T-helper 22 cell (primary cell): ENCODE results near the gene IVL.

Experiments
- DNase-seq: peaks from one replicate; pipeline ENCODE4 v3.0.0-alpha.2; 2020; ENCODE audit warnings: low read depth

Gene IVL

GRCh38 chr1:152886758-152887409 is 21.5 kb upstream of the IVL start:
- no peak for DNase-seq

DNA sequence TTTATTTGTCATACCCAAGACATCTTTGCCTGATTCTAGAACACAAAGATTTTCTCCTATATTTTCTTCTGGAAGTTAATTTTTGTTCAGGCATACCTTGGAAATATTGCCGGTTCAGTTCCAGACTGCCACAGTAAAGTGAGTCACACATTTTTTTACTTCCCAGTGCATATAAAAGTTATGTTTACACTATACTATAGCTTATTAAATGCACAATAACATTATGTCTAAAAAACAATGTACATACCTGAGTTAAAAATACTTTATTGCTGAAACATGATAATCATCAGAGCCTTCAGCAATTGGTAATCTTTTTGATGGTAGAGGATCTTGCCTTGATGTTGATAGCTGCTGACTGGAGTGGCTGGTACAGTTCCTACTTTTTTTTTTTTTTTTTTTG is 20.2 kb upstream of the IVL start:
- no peak for DNase-seq

DNA sequence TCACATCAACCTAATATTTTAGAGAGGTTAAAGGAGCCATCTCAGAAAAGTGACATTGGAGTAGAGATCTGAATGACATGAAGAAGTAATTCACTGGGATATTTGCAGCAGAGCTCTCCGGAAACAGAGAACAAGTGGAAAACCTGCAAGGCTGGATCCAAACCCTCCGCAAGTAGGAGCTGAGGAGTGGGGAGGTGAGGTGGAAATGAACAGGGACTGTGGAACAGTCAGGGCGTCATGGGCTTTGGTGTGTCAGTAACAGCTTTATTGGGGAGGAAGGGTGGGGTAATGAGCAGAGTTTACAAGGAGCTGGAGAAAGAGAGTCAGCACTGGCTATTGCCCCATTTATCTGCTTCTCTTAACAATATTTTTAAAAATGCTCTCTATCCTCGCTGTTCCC is 9.3 kb upstream of the IVL start:
- no peak for DNase-seq

- no peak for DNase-seq
Observed at GRCh38 chr1:152899883-152900282, 8.5 kb upstream of the IVL start.

DNA sequence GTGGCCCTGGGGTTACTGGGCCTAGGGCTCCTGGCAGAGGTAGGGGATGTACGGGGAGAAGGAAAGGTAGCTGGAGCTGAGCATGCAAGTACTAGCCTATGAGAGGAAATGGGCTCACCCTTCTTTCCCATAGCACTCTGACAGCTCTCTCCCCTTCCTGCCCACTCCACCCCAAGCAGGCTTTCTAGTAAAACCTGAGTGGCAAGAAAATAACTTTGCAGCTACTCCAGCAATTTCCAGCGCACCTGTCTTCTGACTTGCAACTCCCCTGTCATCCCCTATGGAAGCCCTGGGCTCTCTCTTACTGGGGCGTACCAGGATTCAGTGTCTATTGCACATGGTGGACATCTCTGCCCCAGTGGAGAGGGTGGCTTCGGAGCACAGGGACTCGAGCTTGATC is 6.7 kb upstream of the IVL start:
- DNase-seq = no peak

DNA sequence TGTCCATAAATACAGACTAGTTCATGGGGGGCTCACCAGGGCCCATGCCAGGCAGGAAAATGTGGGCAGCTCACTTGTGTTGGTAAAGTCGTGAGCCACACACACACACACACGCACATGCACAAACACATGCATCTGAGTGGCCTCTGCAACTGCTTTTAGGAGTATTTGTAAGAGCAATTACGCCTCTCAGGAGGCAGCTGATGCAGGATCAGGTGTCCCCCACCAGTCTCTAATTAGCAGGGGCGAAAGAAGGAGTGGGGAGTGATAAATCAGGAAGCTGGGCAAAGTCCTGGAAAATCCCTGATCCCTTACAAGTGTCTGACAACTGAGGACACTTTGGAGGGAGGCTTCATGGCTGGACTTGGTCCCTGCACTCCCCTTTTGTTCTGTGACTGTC is 5.7 kb upstream of the IVL start:
- DNase-seq = no peak

- DNase-seq = no peak
Observed at GRCh38 chr1:152904688-152905440, 3.5 kb upstream of the IVL start.

- DNase-seq = no peak
Observed at GRCh38 chr1:152906023-152906565, 2.3 kb upstream of the IVL start.

GRCh38 chr1:152909206-152909605 is 860 bp downstream of the IVL start:
- no peak for DNase-seq

- DNase-seq = no peak
Observed at GRCh38 chr1:152912471-152912870, 4.1 kb downstream of the IVL start.

DNA sequence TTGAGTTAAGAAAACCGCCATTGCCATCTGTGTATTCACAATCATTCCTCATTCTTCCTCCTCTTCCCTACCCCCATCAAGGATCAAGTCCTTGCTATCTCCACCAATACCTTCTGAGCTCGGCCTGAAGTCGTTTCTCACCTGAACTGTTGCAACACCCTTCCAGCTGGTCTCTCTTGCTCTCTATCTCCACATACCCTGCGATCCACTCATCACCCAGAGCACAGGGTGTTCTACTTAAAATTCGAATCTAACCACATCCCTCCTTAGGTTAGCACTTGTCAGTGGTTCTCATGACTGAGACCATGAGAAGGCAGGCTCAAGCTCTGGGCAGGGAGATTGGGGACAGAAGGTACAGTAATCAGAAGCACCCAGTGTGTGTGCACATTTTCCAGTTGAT is 4.6 kb downstream of the IVL start:
- DNase-seq = no peak

GRCh38 chr1:152917794-152918193 is 9.4 kb downstream of the IVL start:
- DNase-seq = no peak

DNA sequence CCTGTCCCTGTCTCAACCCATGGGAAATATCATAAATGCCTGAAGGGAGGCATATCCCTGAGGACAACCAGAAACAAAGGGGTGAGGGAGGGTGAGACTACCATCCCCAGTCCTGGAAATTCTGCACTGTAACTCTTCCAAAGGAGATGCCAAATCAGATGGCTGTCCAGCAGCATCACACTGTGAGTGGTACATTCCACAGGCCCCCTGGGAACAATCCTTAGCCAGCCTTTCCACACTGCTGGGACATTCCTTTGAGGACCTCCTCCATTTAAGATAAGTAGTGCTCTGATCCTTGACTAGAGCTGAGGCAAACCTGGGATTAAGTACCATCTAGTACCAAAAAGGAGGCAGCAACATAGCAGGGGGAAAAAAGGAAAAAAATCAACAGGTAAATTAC is 10.7 kb downstream of the IVL start:
- DNase-seq = no peak

DNA sequence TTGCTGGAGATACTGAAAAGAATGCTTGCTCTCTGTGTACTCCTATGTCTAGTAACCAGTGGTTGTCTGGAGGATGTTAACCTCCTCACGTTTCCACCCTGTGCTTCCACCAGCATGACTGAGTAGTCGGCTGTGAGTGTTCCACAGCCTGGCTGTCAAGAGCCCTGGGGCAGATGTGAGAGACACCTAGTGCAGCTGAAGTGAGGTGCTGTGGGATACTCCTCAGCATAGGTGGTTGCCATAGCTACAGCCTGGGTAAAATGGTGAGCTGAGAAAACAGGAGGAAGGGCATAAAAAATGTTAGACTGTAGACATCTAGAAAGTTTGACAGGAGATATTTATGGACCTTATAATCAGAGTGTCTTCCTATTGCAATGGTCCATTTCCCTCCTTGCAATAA is 15.8 kb downstream of the IVL start:
- no peak for DNase-seq

GRCh38 chr1:152926091-152926490 is 17.7 kb downstream of the IVL start:
- no peak for DNase-seq

DNA sequence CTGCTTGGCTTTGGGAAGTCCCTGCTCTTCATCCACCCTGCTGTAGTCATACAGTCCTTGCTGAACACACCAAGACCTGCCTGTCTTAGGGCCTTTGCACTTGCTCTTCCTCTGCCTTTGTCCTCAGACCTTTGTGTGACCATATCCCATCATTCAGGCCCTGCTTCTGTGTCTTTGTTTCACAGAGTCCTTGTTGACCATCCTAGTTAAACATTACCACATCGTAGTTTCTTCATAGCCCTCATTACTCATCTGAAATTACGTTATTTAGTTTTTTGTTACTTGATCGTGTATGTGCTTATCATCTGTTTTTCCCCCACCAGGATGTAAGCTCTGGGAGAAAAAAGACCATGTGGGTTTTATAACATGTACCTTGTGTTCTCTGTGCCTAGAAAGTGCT is 20.3 kb downstream of the IVL start:
- no peak for DNase-seq

DNA sequence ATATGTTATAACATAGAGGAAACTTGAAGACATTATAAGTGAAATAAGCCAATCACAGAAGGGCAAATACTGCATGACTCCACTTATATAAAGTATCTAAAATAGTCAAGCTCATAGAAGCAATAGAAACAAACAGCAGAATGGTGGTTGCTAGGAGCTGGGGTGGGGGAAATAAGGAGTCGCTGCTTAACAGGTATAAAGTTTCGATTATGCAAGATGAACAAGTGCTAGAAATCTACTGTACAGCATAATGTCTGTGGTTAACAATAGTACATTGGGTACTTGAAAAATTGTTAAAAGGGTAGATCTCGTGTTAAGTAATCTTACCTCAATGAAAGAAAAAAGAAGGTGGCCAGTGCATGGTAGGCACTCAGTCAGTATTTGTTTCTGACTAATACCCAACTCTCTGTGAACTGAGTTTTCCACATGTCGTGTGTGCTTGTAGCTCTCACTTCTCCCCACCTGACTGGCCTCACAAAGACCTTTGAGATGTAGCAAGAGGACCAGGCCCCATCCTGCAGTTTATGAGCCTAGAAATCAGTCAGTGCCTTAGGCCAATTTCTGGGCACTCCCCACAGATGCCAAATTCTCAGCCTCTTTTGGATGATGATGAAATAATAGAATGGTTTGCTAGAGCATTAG is 23.9 kb downstream of the IVL start:
- DNase-seq = no peak

DNA sequence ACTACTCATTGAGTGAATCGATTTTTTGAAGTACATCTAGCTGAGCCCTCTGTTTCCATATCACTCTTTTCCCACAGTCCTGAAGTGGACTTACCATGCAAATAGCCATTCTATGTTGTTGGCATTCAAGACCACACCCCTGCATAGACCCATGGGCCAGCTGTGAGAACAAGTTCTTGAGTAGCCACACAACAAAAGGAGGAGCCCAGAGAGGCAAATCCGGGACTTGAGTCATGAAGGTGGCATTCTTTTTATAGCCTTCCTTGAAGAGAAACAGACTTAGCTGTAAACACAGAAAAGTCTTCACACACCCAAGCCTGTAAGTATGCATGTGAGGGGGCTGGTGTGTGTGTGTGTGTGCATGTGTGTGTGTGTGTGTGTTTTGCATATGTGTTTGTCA is 24.9 kb downstream of the IVL start:
- no peak for DNase-seq

DNA sequence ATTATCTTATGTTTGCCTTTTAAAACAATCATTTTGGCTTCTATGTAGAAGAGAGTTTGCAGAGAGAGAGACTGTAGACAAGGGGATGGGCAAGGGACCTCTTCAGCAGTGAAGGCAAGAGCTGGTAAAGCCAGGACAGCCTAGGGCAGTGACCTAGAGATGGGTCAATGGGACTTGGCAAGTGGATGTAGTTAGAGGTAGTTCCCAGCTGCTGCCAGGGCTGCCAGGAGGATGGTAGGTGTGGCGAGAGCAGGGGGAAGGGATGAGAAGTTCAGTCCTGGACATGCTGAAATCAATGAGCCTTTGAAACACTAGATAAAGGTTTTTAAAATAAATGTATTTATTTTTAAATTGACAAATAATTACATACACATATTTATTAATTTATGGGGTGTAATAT is 32.3 kb downstream of the IVL start:
- no peak for DNase-seq

DNA sequence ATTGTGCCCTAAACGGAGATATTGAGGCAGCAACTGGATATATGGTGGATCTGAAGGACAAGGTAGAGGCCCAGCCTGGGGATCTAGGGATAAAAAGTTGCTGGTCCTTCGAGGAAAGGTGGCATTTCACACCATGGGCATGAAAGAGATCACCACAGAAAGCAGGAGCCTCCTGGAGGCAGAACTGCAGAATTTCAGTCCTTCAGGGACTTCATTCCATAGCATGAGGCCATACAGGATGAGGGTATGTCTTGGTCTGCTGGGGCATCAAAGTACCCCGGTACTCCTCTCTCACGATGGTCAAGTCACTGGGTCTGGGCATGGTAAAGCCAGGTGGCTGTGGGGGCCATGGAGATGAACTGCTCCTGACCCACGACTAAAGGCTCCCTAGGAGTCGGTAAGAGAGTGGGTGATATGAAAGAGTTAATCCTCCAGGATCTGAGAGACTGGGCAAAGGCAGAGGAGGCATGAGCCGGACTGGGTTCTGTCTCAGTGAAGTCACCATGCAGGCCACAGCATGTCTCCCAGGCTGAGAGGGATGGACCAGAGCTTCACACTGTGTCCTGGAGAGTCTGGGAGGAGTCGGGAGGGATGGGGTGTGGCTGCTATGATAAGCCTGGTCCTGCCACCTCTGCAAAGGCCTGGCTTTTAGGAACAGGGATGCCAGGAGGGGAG is 32.8 kb downstream of the IVL start:
- DNase-seq = no peak

DNA sequence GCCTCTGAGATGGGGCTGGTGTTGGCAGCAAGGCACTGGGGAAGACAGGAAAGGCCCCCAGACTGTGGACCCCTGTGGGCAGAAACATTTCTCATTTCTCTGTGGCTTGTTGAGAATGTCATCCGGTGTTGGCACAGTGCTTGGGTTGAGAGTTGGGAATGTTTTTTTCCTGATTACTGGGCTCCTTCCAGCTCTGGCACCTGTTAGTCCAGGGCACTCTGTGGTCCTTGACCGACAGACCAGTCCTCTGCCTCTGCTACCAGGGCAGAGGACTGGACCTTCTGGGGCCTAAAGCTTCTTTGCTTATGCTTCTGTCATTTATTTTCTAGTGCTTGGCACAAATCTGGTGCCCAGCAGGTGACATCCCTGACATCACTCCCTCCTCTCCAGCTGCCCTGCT is 33.8 kb downstream of the IVL start:
- DNase-seq = no peak

DNA sequence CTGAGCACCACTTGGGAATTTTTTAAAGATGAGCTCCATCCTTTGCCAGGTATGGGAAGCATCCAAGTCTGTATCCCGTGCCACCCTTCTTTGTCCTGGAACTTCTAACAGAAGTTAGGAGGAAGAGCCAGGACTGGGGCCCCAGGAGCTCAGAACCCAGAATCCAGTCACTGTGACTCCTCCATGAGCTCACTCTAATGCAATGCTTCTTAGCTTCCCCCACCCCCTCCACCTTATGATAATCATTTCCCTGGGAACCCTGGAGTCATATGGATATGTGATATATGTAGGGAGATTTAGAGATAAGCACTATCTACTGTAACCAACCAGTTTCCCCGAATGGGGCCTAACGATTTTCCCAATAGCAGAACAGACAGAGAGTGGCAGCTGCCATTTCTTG is 37.9 kb downstream of the IVL start:
- no peak for DNase-seq
